KMS-11 (cell line): ENCODE results near the gene SLC9A9.

Experiments used
- H2AFZ ChIP-seq: fragments of 200-600 bp; sonication (generic); 2 replicates; pipeline ENCODE4 v1.6.1; 2016; ENCODE audit warnings: antibody characterized with exemption, mixed run types, low read depth
- H3K27ac ChIP-seq: fragments of 200-600 bp; sonication (generic); 2 replicates; pipeline ENCODE4 v1.6.1; 2016; ENCODE audit warnings: mild to moderate bottlenecking, mixed run types
- H3K27me3 ChIP-seq: fragments of 200-600 bp; sonication (generic); 2 replicates; pipeline ENCODE4 v1.6.1; 2017; ENCODE audit warnings: mild to moderate bottlenecking, low read depth, mixed run types, moderate library complexity; ENCODE audit not compliant: insufficient read depth
- H3K36me3 ChIP-seq: fragments of 200-600 bp; sonication (generic); 2 replicates; pipeline ENCODE4 v1.6.1; 2017; ENCODE audit warnings: mild to moderate bottlenecking, mixed run types; ENCODE audit not compliant: insufficient read depth
- H3K4me1 ChIP-seq: fragments of 200-600 bp; sonication (generic); 2 replicates; pipeline ENCODE4 v1.6.1; 2016; ENCODE audit warnings: mild to moderate bottlenecking, low read depth, mixed run types; ENCODE audit not compliant: poor library complexity, severe bottlenecking
- H3K4me2 ChIP-seq: fragments of 200-600 bp; sonication (generic); 2 replicates; pipeline ENCODE4 v1.7.0; 2016; ENCODE audit warnings: mild to moderate bottlenecking, mixed run types
- H3K4me3 ChIP-seq: fragments of 200-600 bp; sonication (generic); IDR thresholded peaks from 2 replicates; pipeline ENCODE4 v1.6.1; 2017; ENCODE audit warnings: low read depth, low read length, mixed read lengths; ENCODE audit not compliant: insufficient read depth
- H3K79me2 ChIP-seq: fragments of 200-600 bp; sonication (generic); 2 replicates; pipeline ENCODE4 v1.6.1; 2016; ENCODE audit warnings: low read depth, mixed run types; ENCODE audit not compliant: insufficient read depth
- H3K9ac ChIP-seq: fragments of 200-600 bp; sonication (generic); 2 replicates; pipeline ENCODE4 v1.6.1; 2016; ENCODE audit warnings: mild to moderate bottlenecking, mixed run types
- H4K20me1 ChIP-seq: fragments of 200-600 bp; sonication (generic); 2 replicates; pipeline ENCODE4 v1.6.1; 2016; ENCODE audit warnings: mild to moderate bottlenecking, mixed run types; ENCODE audit not compliant: insufficient read depth
- CTCF ChIP-seq: fragments of 200-600 bp; sonication (generic); conservative IDR thresholded peaks from 2 replicates; pipeline ENCODE4 v1.6.1; 2017; ENCODE audit warnings: low read depth, mild to moderate bottlenecking, antibody characterized with exemption, low read length, moderate library complexity, mixed read lengths

The SLC9A9 gene

GRCh38 chr3:143529798-143530197 lies 318.5 kb downstream of the SLC9A9 start:
- no peaks in the 10 kb centered on the region for H3K36me3 ChIP-seq
- H3K4me2 ChIP-seq, result no peak overlapping the region
- H3K9ac ChIP-seq, result no peak overlapping the region
- no peak overlapping the region for H3K4me3 ChIP-seq
- no peak overlapping the region for H3K27ac ChIP-seq
- no peaks in the 10 kb centered on the region for H3K27me3 ChIP-seq
- H3K79me2 ChIP-seq, result no peaks in the 10 kb centered on the region
- no peak overlapping the region for H2AFZ ChIP-seq
- H4K20me1 ChIP-seq, result no peaks in the 10 kb centered on the region
- H3K4me1 ChIP-seq, result peaks cover 7% of the 10 kb centered on the region
- no peak for TF ChIP-seq CTCF

- H3K27ac ChIP-seq, result no peak overlapping the region
- H3K4me1 ChIP-seq, result no peaks in the 10 kb centered on the region
- H3K9ac ChIP-seq, result no peak overlapping the region
- no peak for TF ChIP-seq CTCF
- no peaks in the 10 kb centered on the region for H3K79me2 ChIP-seq
- no peak overlapping the region for H3K4me2 ChIP-seq
- H3K36me3 ChIP-seq, result no peaks in the 10 kb centered on the region
- no peak overlapping the region for H2AFZ ChIP-seq
- no peaks in the 10 kb centered on the region for H4K20me1 ChIP-seq
- H3K4me3 ChIP-seq, result no peak overlapping the region
- no peaks in the 10 kb centered on the region for H3K27me3 ChIP-seq
Measured at GRCh38 chr3:143529018-143529478, 319.2 kb downstream of the SLC9A9 start.

- no peak overlapping the region for H2AFZ ChIP-seq
Measured at GRCh38 chr3:143526011-143526545, 322.2 kb downstream of the SLC9A9 start.

GRCh38 chr3:143525408-143525807 lies 322.9 kb downstream of the SLC9A9 start:
- no peaks in the 10 kb centered on the region for H3K79me2 ChIP-seq
- H3K4me3 ChIP-seq, result no peak overlapping the region
- no peak overlapping the region for H3K27ac ChIP-seq
- H3K36me3 ChIP-seq, result no peaks in the 10 kb centered on the region
- H4K20me1 ChIP-seq, result no peaks in the 10 kb centered on the region
- no peak overlapping the region for H3K9ac ChIP-seq
- H3K4me1 ChIP-seq, result no peaks in the 10 kb centered on the region
- no peak overlapping the region for H3K4me2 ChIP-seq
- no peaks in the 10 kb centered on the region for H3K27me3 ChIP-seq
- no peak overlapping the region for H2AFZ ChIP-seq
- no peak for TF ChIP-seq CTCF

More at GRCh38 chr3:143526011-143526545, 322.2 kb downstream of the SLC9A9 start:
- no peak overlapping the region for H3K9ac ChIP-seq
- H3K4me3 ChIP-seq, result no peak overlapping the region
- no peak overlapping the region for H3K27ac ChIP-seq
- H3K36me3 ChIP-seq, result no peaks in the 10 kb centered on the region
- H4K20me1 ChIP-seq, result no peaks in the 10 kb centered on the region
- H3K27me3 ChIP-seq, result no peaks in the 10 kb centered on the region
- TF ChIP-seq CTCF, result no peak
- no peaks in the 10 kb centered on the region for H3K4me1 ChIP-seq
- no peak overlapping the region for H3K4me2 ChIP-seq
- H3K79me2 ChIP-seq, result no peaks in the 10 kb centered on the region
